Measurements from ENCODE around the gene SH3GL3. TPM values are rescaled to one million over a fixed set of nuclear protein-coding genes. Genes with fewer than 3 reads are reported as not detected.

SH3GL3 gene
- total RNA-seq, 1 donor from 2014 or later: not detected

DNA sequence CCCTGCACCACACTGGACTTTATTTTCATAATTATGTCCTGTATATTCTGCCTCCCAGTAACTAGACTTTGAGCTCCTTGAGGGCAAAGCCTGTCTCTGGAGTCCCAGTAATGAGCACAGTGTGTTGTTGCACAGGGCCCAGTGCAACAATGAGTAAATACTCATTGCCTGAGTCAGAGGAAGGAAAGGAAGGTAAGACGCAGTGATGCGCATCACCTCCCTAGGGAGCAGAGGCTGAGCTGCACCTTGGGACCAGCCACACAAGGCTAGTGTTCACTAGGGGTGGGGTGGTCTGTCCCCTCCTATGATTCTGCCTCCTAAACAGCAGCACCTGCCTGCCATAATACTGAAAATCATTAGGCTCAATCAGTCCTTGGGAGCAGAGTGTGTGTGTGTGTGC, 120.2 kb downstream of the SH3GL3 start:
- no peak for DNase-seq
- Histone ChIP-seq H3K9me3 (replicated peaks) (no peaks in the 10 kb centered on the region), H3K27ac (replicated peaks) (no peak overlapping the region), H3K36me3 (no peaks in the 10 kb centered on the region), H3K4me3 (no peak overlapping the region), H3K27me3 (ENCODE audit: low read depth) (no peaks in the 10 kb centered on the region), H3K4me1 (no peaks in the 10 kb centered on the region)
- TF ChIP-seq, protein P1, sequence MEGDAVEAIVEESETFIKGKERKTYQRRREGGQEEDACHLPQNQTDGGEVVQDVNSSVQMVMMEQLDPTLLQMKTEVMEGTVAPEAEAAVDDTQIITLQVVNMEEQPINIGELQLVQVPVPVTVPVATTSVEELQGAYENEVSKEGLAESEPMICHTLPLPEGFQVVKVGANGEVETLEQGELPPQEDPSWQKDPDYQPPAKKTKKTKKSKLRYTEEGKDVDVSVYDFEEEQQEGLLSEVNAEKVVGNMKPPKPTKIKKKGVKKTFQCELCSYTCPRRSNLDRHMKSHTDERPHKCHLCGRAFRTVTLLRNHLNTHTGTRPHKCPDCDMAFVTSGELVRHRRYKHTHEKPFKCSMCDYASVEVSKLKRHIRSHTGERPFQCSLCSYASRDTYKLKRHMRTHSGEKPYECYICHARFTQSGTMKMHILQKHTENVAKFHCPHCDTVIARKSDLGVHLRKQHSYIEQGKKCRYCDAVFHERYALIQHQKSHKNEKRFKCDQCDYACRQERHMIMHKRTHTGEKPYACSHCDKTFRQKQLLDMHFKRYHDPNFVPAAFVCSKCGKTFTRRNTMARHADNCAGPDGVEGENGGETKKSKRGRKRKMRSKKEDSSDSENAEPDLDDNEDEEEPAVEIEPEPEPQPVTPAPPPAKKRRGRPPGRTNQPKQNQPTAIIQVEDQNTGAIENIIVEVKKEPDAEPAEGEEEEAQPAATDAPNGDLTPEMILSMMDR (IDR thresholded peaks at IDR 0.05; ENCODE audit: borderline replicate concordance): no peak
- intact Hi-C loops (cut with micrococcal nuclease): no loop called here

DNA sequence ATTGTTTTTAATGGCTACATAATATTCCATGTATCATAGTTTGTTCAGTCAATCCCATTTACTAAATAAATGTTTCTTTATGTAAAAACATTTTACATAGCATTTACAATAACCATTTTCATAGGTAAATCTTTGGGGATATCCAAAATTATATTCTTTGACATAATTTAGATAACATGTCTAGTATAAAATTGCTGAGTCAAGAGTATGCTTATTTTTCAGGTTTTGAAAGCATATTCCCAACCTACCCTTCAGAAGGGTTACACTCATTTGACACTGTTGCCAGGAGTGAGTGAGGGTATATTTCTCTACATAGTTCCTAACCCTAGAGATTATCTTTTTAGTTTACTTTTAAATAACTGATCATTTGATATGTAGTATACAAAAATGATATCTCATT, 122.2 kb downstream of the SH3GL3 start:
- Histone ChIP-seq H3K27ac (replicated peaks) (no peak overlapping the region), H3K4me3 (no peak overlapping the region), H3K36me3 (no peaks in the 10 kb centered on the region), H3K4me1 (no peaks in the 10 kb centered on the region), H3K9me3 (replicated peaks) (no peaks in the 10 kb centered on the region), H3K27me3 (ENCODE audit: low read depth) (peaks cover 8% of the 10 kb centered on the region)
- no peak for DNase-seq
- TF ChIP-seq, protein P1 (IDR thresholded peaks at IDR 0.05; ENCODE audit: borderline replicate concordance): no peak
- intact Hi-C loops (cut with micrococcal nuclease): no loop called here

DNA sequence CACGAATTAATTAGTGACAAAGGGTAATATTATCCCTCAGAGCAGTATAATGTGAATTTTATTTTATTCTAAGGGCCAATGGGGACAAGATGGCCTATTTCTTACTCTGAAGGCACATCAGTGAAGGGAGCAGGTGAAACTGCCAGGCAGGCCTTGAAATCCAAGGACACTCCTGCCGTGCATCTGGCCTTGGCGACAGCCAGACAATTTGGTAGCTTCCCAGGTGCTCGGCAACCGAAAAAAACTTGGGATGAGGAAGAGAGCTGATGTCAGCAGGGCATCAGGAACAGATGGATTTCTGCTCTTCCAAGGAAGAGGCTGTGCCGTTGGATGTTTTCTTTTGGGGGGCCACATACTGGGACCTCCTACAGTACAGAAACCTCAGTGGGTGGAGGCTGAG, 123.6 kb downstream of the SH3GL3 start:
- H3K4me3 ChIP-seq: no peak overlapping the region
- intact Hi-C loops (cut with micrococcal nuclease): loop anchor here (5.0 to 10.0 kb wide), 2 partner anchors 174 to 467 kb away; no protein-coding TSS in a partner anchor
- peaks cover 8% of the 10 kb centered on the region for H3K27me3 ChIP-seq (ENCODE audit: low read depth)
- H3K9me3 ChIP-seq (replicated peaks): no peaks in the 10 kb centered on the region
- no peaks in the 10 kb centered on the region for H3K36me3 ChIP-seq
- H3K4me1 ChIP-seq: no peaks in the 10 kb centered on the region
- TF ChIP-seq, protein P1 (IDR thresholded peaks at IDR 0.05; ENCODE audit: borderline replicate concordance): no peak
- H3K27ac ChIP-seq (replicated peaks): no peak overlapping the region
- DNase-seq: no peak

DNA sequence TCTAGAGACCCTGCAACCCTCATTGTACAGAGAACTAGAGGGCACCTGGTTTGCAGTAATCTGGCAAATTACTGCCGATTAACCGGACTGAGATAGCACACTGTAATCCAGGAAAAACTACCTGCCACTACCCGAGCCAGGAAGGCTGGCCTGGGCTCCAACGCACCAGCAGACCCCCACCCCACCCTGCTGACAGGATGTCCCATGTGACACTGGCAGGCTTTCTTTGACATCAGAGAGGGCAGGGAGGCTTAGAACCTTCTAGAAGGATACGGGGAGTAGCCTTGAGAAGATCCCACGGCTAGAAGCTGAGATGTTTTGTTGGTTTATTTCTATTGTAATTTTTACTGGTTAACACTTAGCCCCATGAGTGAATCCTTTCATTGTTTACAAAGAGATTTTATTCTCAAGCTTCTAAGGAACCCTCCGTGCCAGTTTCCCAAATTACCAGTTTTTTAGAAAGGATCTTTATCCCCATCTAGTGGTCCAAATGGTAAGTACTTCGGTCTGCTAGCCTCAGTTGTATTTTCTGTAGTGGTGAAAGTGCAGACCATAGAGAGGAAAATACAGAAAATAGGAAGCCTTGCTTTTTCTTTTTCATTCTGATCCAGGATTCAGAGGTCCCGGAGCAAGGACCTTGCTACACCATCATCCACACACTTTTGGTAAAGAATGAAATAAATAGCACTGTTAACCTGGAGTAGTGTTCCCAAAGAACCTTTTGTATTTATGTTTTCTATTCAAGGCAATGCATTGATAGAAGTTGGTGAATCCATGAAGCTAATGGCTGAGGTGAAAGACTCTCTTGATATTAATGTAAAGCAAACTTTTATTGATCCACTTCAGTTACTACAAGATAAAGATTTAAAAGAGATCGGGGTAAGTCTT, 124.9 kb downstream of the SH3GL3 start:
- TF ChIP-seq, protein P1 (IDR thresholded peaks at IDR 0.05; ENCODE audit: borderline replicate concordance): peak; percentile 69
- Histone ChIP-seq H3K4me1 (no peaks in the 10 kb centered on the region), H3K27me3 (ENCODE audit: low read depth) (peaks cover 8% of the 10 kb centered on the region), H3K4me3 (no peak overlapping the region), H3K36me3 (no peaks in the 10 kb centered on the region), H3K27ac (replicated peaks) (no peak overlapping the region), H3K9me3 (replicated peaks) (no peaks in the 10 kb centered on the region)
- intact Hi-C loops (cut with micrococcal nuclease): loop anchor here (5.0 to 10.0 kb wide), 2 partner anchors 173 to 465 kb away; no protein-coding TSS in a partner anchor
- no peak for DNase-seq

DNA sequence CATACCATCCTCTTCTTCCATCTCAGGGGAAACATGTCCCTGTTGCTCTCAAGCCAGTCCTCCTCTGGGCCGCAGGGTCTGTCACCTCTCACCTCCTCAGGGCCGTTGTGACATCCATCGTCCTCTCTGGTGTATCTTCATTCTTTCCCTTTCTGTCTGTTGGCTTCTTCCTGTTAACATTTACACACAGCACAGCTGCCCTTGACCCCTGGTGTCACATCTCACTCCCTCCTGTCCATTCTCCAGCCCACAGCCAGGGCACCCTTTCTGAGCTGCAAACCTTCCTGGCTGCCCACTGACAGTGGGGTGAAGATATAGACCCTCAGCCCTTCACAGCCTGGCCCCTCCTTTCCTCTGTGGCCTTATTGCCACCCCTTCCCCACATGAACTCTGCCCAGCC, 127.2 kb downstream of the SH3GL3 start:
- TF ChIP-seq, protein P1 (IDR thresholded peaks at IDR 0.05; ENCODE audit: borderline replicate concordance): no peak
- H3K4me3 ChIP-seq: no peak overlapping the region
- H3K27me3 ChIP-seq (ENCODE audit: low read depth): peaks cover 24% of the 10 kb centered on the region
- DNase-seq: no peak
- H3K9me3 ChIP-seq (replicated peaks): no peaks in the 10 kb centered on the region
- H3K27ac ChIP-seq (replicated peaks): no peak overlapping the region
- no peaks in the 10 kb centered on the region for H3K4me1 ChIP-seq
- no peaks in the 10 kb centered on the region for H3K36me3 ChIP-seq
- intact Hi-C loops (cut with micrococcal nuclease): loop anchor here (5.0 to 10.0 kb wide), 2 partner anchors 170 to 463 kb away; no protein-coding TSS in a partner anchor

Data from left ventricle myocardium inferior (tissue), 1 donor.